ENCODE data around the gene PTPRM. TPM values are rescaled to one million over a fixed set of nuclear protein-coding genes. Genes with fewer than 3 reads are reported as not detected.

The PTPRM gene
- total and polyA plus RNA-seq, 4 donors = 61.1 to 146 (median 87.5) TPM

GRCh38 chr18:8097399-8097798 lies 530.3 kb downstream of the PTPRM start:
- Histone ChIP-seq H3K4me1 (ENCODE audit: control insufficient read depth in 5 of 5, insufficient read depth in 5 of 5, low read length in 5 of 5) (peaks cover 0 to 6% (median 0%) of the 10 kb centered on the region in 5 donors), H3K9ac (ENCODE audit: insufficient read depth in 1 of 2, low read length in 2 of 2) (no peak overlapping the region), H3K4me3 (no peak overlapping the region), H3K27ac (ENCODE audit: low read depth in 1 of 2, low read length in 1 of 2) (no peak overlapping the region), H3K36me3 (ENCODE audit: control insufficient read depth in 4 of 4, insufficient read depth in 4 of 4, low read length in 4 of 4) (peaks cover 0 to 4% (median 3%) of the 10 kb centered on the region in 4 donors), H3K9me3 (ENCODE audit: control insufficient read depth in 4 of 4, insufficient read depth in 3 of 4, low read length in 3 of 4) (peaks cover 0 to 2% (median 0%) of the 10 kb centered on the region in 4 donors), H3K27me3 (ENCODE audit: control insufficient read depth in 3 of 3, insufficient read depth in 3 of 3, low read length in 2 of 3) (no peaks in the 10 kb centered on the region)
- no peak for TF ChIP-seq CTCF (IDR thresholded peaks at IDR 0.05; ENCODE audit: control extremely low read depth, extremely low read depth)
- DNase-seq (no peak), ATAC-seq (ENCODE audit: insufficient read depth, low FRiP score) (no peak)

GRCh38 chr18:8097927-8098326 lies 530.8 kb downstream of the PTPRM start:
- 0 to 48% methylated on average over 1 of the region's 1 CpG for WGBS, 2 donors

GRCh38 chr18:8106603-8107002 lies 539.5 kb downstream of the PTPRM start:
- H3K27me3 ChIP-seq (ENCODE audit: control insufficient read depth in 3 of 3, insufficient read depth in 3 of 3, low read length in 2 of 3) = no peaks in the 10 kb centered on the region
- ATAC-seq (ENCODE audit: insufficient read depth, low FRiP score) (no peak), DNase-seq (no peak)
- H3K4me3 ChIP-seq = no peak overlapping the region
- 95 to 96% methylated on average over 4 of the region's 4 CpGs for WGBS, 2 donors
- peaks cover 0 to 6% (median under 1%) of the 10 kb centered on the region in 4 donors for H3K36me3 ChIP-seq (ENCODE audit: control insufficient read depth in 4 of 4, insufficient read depth in 4 of 4, low read length in 4 of 4)
- peaks cover 2 to 9% (median 6%) of the 10 kb centered on the region in 4 donors for H3K9me3 ChIP-seq (ENCODE audit: control insufficient read depth in 4 of 4, insufficient read depth in 3 of 4, low read length in 3 of 4)
- no peak overlapping the region for H3K9ac ChIP-seq (ENCODE audit: insufficient read depth in 1 of 2, low read length in 2 of 2)
- no peak for TF ChIP-seq CTCF (IDR thresholded peaks at IDR 0.05; ENCODE audit: control extremely low read depth, extremely low read depth)
- H3K4me1 ChIP-seq (ENCODE audit: control insufficient read depth in 5 of 5, insufficient read depth in 5 of 5, low read length in 5 of 5) = no peaks in the 10 kb centered on the region
- no peak overlapping the region for H3K27ac ChIP-seq (ENCODE audit: low read depth in 1 of 2, low read length in 1 of 2)

More at GRCh38 chr18:8097927-8098326, 530.8 kb downstream of the PTPRM start:
- H3K9me3 ChIP-seq (ENCODE audit: control insufficient read depth in 4 of 4, insufficient read depth in 3 of 4, low read length in 3 of 4) = peaks cover under 1 to 4% (median 3%) of the 10 kb centered on the region in 4 donors
- no peak for TF ChIP-seq CTCF (IDR thresholded peaks at IDR 0.05; ENCODE audit: control extremely low read depth, extremely low read depth)
- H3K36me3 ChIP-seq (ENCODE audit: control insufficient read depth in 4 of 4, insufficient read depth in 4 of 4, low read length in 4 of 4) = peaks cover 0 to 6% (median 5%) of the 10 kb centered on the region in 4 donors
- ATAC-seq (ENCODE audit: insufficient read depth, low FRiP score) (no peak), DNase-seq (no peak)
- H3K9ac ChIP-seq (ENCODE audit: insufficient read depth in 1 of 2, low read length in 2 of 2) = no peak overlapping the region
- H3K27ac ChIP-seq (ENCODE audit: low read depth in 1 of 2, low read length in 1 of 2) = no peak overlapping the region
- peaks cover 0 to 6% (median 0%) of the 10 kb centered on the region in 5 donors for H3K4me1 ChIP-seq (ENCODE audit: control insufficient read depth in 5 of 5, insufficient read depth in 5 of 5, low read length in 5 of 5)
- no peaks in the 10 kb centered on the region for H3K27me3 ChIP-seq (ENCODE audit: control insufficient read depth in 3 of 3, insufficient read depth in 3 of 3, low read length in 2 of 3)
- no peak overlapping the region for H3K4me3 ChIP-seq

DNA sequence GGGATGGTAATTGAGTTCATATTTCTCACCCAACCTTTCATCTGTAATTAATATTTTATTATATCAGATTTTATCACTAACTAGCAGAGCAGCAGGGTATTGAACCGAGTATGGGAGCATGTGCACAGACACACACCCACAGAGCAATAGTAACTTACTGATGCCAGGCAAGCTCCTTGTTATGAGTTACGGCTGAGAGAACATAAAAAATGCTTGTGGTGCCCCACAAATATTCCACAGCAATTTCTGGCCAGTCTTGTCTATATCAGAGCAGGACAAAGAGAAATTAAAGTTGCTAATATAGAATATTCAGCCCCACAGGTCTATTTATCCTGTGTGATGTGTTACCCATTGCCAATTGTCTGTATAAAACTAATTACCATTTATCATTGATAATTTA lies 540.3 kb downstream of the PTPRM start:
- Histone ChIP-seq H3K9me3 (ENCODE audit: control insufficient read depth in 4 of 4, insufficient read depth in 3 of 4, low read length in 3 of 4) (peaks cover 2 to 9% (median 6%) of the 10 kb centered on the region in 4 donors), H3K27ac (ENCODE audit: low read depth in 1 of 2, low read length in 1 of 2) (no peak overlapping the region), H3K4me1 (ENCODE audit: control insufficient read depth in 5 of 5, insufficient read depth in 5 of 5, low read length in 5 of 5) (peaks cover 0 to 4% (median 0%) of the 10 kb centered on the region in 5 donors), H3K27me3 (ENCODE audit: control insufficient read depth in 3 of 3, insufficient read depth in 3 of 3, low read length in 2 of 3) (no peaks in the 10 kb centered on the region), H3K4me3 (no peak overlapping the region), H3K36me3 (ENCODE audit: control insufficient read depth in 4 of 4, insufficient read depth in 4 of 4, low read length in 4 of 4) (peaks cover 0 to 4% (median under 1%) of the 10 kb centered on the region in 4 donors), H3K9ac (ENCODE audit: insufficient read depth in 1 of 2, low read length in 2 of 2) (no peak overlapping the region)
- TF ChIP-seq CTCF (IDR thresholded peaks at IDR 0.05; ENCODE audit: control extremely low read depth, extremely low read depth) = no peak
- ATAC-seq (ENCODE audit: insufficient read depth, low FRiP score) (no peak), DNase-seq (no peak)
- 92% methylated on average over 2 of the region's 2 CpGs for WGBS, 2 donors

All from lung (tissue), 12 donors.